Activated T-cell treated with anti-CD3 and anti-CD28 coated beads for 24 hours (primary cell): ENCODE data around the gene MGLL.

Experiments used
- DNase-seq: peaks from one replicate; pipeline ENCODE4 v3.0.0-alpha.2; 2020; ENCODE audit warnings: low read depth

Gene MGLL

GRCh38 chr3:127738192-127738840 lies 84.0 kb downstream of the MGLL start:
- no peak for DNase-seq

- DNase-seq = no peak
Observed at GRCh38 chr3:127736801-127737539, 85.3 kb downstream of the MGLL start.

GRCh38 chr3:127735767-127736693 lies 86.3 kb downstream of the MGLL start:
- no peak for DNase-seq

GRCh38 chr3:127734754-127735473 lies 87.4 kb downstream of the MGLL start:
- no peak for DNase-seq

- DNase-seq = no peak
Observed at GRCh38 chr3:127734181-127734720, 88.1 kb downstream of the MGLL start.

- no peak for DNase-seq
Observed at GRCh38 chr3:127733781-127734180, 88.5 kb downstream of the MGLL start.

GRCh38 chr3:127732879-127733350 lies 89.4 kb downstream of the MGLL start:
- no peak for DNase-seq

GRCh38 chr3:127732303-127732702 lies 90.0 kb downstream of the MGLL start:
- DNase-seq = no peak

GRCh38 chr3:127731546-127732289 lies 90.6 kb downstream of the MGLL start:
- DNase-seq = no peak

GRCh38 chr3:127730666-127731295 lies 91.5 kb downstream of the MGLL start:
- DNase-seq = no peak

- DNase-seq = no peak
Observed at GRCh38 chr3:127730171-127730570, 92.1 kb downstream of the MGLL start.

- DNase-seq = no peak
Observed at GRCh38 chr3:127729556-127730056, 92.7 kb downstream of the MGLL start.

GRCh38 chr3:127728417-127729015 lies 93.8 kb downstream of the MGLL start:
- no peak for DNase-seq

GRCh38 chr3:127726894-127727293 lies 95.4 kb downstream of the MGLL start:
- DNase-seq = no peak

GRCh38 chr3:127723011-127723567 lies 99.2 kb downstream of the MGLL start:
- no peak for DNase-seq

GRCh38 chr3:127722091-127722784 lies 100.1 kb downstream of the MGLL start:
- no peak for DNase-seq

- no peak for DNase-seq
Observed at GRCh38 chr3:127720985-127721935, 101.1 kb downstream of the MGLL start.
